GM12874 (cell line): ENCODE results near the gene UBE2C.

Experiments
- TF ChIP-seq, protein P1 (sequence below): IDR thresholded peaks from 2 replicates; pipeline ENCODE4 v1.5.1; 2011; ENCODE audit warnings: low read depth, mild to moderate bottlenecking, control low read depth, low read length, moderate library complexity; ENCODE audit not compliant: insufficient read depth

The UBE2C gene

DNA sequence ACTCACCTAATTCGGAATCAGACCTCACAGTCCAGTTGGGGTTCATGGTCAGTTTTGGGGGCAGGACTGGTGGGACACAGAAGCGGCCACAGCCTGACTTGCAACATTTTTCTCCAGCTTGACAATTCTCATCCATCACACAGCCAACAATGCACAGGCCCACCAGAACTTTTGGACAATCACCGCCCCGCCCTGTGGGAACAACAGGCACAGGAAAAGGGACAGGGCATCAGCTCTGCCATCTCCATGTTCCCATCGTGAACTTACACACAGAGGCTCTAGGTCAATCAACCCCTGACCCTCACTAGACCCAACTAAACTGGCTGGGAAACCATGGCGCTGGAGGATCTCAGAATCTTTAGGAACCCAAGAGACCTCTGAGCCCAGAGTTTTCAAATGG, 37.0 kb upstream of the UBE2C start:
- TF ChIP-seq, protein P1, sequence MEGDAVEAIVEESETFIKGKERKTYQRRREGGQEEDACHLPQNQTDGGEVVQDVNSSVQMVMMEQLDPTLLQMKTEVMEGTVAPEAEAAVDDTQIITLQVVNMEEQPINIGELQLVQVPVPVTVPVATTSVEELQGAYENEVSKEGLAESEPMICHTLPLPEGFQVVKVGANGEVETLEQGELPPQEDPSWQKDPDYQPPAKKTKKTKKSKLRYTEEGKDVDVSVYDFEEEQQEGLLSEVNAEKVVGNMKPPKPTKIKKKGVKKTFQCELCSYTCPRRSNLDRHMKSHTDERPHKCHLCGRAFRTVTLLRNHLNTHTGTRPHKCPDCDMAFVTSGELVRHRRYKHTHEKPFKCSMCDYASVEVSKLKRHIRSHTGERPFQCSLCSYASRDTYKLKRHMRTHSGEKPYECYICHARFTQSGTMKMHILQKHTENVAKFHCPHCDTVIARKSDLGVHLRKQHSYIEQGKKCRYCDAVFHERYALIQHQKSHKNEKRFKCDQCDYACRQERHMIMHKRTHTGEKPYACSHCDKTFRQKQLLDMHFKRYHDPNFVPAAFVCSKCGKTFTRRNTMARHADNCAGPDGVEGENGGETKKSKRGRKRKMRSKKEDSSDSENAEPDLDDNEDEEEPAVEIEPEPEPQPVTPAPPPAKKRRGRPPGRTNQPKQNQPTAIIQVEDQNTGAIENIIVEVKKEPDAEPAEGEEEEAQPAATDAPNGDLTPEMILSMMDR: no peak

GRCh38 chr20:45776931-45777330, 35.5 kb upstream of the UBE2C start:
- TF ChIP-seq, protein P1: no peak

DNA sequence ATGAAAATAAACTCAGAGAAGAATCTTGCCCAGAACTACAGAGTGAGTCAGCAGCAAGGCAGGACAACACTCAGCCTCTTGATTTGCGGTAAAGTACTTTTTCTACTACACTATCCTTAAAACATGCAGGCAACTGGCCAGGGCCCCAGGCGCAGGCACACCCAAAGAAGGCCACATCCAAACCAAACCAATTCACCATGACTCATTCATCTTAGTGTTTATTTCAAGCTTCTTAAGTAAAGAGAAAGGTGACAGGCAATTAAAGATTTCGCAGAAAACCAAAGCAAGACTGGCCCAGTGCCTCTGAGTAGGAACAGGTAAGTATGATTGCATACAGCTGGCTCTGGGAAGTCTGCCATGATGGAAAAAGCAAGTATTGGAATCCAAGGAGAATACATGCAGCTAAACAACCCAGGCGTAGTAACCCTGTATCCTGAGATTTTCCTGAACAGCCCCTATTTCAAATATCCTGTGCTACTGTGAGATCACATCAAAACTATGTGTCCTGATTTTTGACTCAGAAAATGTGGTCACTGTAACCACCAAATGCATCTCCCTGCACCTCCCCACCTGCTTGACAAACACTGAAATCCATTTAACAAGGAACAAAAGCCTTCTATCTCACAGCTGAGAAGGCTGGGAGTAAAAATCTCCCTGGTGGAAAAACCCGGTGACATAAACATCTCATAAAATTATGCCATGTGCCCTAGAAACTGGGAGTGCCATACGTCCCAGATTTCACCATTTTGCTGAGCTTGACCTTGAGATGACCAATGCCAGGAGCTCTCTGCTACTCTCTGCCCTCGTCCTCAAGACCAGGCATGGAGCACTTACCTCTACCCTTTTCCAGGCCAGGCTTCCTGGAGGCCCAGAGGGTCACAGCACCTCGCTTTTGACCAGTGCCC, 33.2 kb upstream of the UBE2C start:
- TF ChIP-seq, protein P1: no peak

DNA sequence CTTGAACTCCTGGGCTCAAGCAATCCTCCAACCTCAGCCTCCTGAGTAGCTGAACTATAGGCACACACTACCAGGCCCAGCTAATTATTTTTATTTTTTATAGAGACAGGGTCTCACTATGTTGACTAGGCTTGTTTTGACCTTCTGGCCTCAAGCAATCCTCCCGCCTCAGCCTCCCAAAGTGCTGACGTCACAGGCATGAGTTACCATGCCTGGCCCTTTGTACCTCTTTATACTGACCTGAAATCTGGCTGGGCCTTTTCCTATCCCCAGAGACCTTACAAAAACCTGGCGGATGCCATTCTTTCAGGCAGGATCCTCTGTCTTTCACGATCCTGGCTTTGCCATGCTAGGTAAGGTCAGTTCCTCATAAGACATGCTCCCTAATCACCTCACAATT, 32.3 kb upstream of the UBE2C start:
- TF ChIP-seq, protein P1: no peak

GRCh38 chr20:45781391-45781931, 31.0 kb upstream of the UBE2C start:
- TF ChIP-seq, protein P1: no peak

- TF ChIP-seq, protein P1: no peak
These were observed 29.6 kb upstream of the UBE2C start for GRCh38 chr20:45782890-45783289.

GRCh38 chr20:45783656-45784294, 28.7 kb upstream of the UBE2C start:
- TF ChIP-seq, protein P1: no peak
